Measurements from ENCODE around the gene GOLGA8N. TPM values are rescaled to one million over a fixed set of nuclear protein-coding genes. Genes with fewer than 3 reads are reported as not detected.

GOLGA8N gene
- total RNA-seq, 1 donor from 2014 or later = 1.0 TPM

DNA sequence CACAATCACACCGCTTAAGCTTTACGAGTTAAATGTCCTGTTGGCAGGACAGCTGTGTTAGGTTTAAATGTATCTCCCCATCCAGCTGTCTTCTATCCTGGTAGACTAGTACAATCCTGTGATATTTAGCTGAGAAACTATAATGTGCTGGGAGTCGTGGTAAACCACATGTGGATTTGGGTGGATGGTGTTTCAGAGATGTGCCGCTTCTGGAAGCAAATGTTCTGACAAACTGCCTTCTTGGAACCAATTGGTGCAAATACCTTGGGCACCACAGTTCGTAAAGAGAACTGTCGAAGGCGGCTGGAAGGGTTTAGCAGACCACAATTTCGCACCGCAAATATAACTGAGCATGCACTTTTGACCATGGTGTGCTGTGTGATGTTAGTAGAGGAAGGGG, 63.2 kb downstream of the GOLGA8N start:
- TF ChIP-seq, protein P1, sequence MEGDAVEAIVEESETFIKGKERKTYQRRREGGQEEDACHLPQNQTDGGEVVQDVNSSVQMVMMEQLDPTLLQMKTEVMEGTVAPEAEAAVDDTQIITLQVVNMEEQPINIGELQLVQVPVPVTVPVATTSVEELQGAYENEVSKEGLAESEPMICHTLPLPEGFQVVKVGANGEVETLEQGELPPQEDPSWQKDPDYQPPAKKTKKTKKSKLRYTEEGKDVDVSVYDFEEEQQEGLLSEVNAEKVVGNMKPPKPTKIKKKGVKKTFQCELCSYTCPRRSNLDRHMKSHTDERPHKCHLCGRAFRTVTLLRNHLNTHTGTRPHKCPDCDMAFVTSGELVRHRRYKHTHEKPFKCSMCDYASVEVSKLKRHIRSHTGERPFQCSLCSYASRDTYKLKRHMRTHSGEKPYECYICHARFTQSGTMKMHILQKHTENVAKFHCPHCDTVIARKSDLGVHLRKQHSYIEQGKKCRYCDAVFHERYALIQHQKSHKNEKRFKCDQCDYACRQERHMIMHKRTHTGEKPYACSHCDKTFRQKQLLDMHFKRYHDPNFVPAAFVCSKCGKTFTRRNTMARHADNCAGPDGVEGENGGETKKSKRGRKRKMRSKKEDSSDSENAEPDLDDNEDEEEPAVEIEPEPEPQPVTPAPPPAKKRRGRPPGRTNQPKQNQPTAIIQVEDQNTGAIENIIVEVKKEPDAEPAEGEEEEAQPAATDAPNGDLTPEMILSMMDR (IDR thresholded peaks at IDR 0.05; ENCODE audit: insufficient read depth, low read length, poor library complexity, severe bottlenecking) = no peak

More for the DNA sequence above, 63.2 kb downstream of the GOLGA8N start:
- DNase-seq (ENCODE audit: low read depth) = no peak
- H3K4me3 ChIP-seq (ENCODE audit: low read depth, low read length) = no peak overlapping the region
- H3K27me3 ChIP-seq (ENCODE audit: control insufficient read depth, insufficient read depth, low read length) = no peaks in the 10 kb centered on the region
- H3K36me3 ChIP-seq (ENCODE audit: control insufficient read depth, insufficient read depth, low read length) = no peaks in the 10 kb centered on the region

Other genes with a start within 250 kb of the GOLGA8N start
- gene GOLGA8K, start 190.2 kb upstream of the GOLGA8N start, total RNA-seq = 0.07 TPM in 1 of 2 replicates, not detected in the other
- not detected in 2 replicates for gene GOLGA8O, start 137.8 kb upstream of the GOLGA8N start, total RNA-seq
- gene ARHGAP11A, start 22.0 kb downstream of the GOLGA8N start, total RNA-seq = 7.5 and 7.7 TPM in 2 replicates
- gene SCG5, start 48.3 kb downstream of the GOLGA8N start, total RNA-seq = 42.5 and 59.1 TPM in 2 replicates
- gene GREM1, start 124.5 kb downstream of the GOLGA8N start, total RNA-seq = 62.0 and 68.4 TPM in 2 replicates

Data from kidney epithelial cell (primary cell).